GM20431 (cell line): ENCODE data around the gene TIGD1.

Source experiments
- in situ Hi-C: fragments of 300-500 bp; cut with MseI, MboI; formaldehyde crosslinking; loops from one replicate; pipeline ENCODE4 v1.15.0; 2020; ENCODE audit warnings: low sequenced_read_pairs; ENCODE audit not compliant: unreplicated experiment

The TIGD1 gene

DNA sequence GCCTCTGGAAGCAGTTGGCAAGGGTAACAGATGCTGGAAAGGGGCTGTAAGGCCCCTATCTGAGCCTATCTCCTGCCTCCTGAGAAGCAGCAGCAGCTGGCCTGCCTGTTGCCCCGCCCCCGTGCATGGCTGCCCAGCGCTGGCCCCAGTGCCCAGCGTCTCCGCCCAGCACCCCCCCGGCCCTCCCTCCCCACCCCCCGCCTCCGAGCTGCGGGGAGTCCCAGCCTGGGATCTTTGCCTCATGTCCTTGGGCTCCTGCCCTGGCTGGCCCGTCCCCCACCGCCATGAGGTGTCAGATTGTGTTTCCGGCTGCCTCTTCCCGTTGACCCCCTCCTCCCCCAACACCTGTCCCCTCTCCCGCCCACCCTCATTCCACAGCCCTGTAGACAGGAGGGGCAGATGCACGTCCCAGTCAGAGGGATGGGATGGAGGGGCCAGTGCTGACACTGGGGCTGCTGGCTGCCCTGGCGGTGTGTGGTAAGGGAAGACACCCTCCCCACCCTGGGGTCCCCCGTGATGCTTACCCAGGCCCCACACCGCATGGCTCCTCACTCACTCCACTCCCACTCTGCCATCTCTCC, 24.5 kb downstream of the TIGD1 start, which contains the start of gene CHRND:
CHRND (plus strand) TSS at position 370 of the 581 bp plus-strand sequence; CDS start at position 426, 56 bp downstream.
- in situ Hi-C loops = no loop called here

GRCh38 chr2:232525199-232525598, 25.2 kb downstream of the TIGD1 start:
- in situ Hi-C loops = no loop called here

DNA sequence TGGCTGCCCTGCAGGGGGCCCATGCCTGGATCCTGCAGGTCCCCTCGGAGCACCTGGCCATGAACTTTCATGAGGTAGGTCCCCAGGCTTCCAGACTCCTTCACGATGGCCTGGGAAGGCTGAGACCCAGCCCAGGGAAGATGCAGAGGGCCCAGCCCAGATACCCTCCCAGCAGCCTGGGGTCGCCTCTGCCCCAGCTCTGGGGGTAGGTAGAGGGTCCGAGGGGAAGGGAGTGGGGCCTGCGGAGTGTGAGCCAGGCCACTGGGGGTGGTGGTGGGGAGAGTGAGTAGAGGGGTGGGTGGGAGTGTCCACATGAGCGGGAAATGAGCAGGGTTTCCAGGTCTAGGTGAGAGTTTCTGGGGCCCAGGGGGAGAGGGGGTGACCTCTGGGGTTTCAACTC, 25.6 kb downstream of the TIGD1 start:
- in situ Hi-C loops = no loop called here

GRCh38 chr2:232523682-232524597, 26.4 kb downstream of the TIGD1 start:
- in situ Hi-C loops = no loop called here

DNA sequence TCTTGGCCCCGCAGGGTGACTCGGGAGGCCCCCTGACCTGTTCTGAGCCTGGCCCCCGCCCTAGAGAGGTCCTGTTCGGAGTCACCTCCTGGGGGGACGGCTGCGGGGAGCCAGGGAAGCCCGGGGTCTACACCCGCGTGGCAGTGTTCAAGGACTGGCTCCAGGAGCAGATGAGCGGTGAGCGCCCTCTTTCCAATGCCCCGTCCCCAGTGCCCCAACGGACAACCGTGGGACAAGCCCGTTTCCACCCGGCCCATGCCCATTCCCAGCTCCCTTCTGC, 27.0 kb downstream of the TIGD1 start:
- in situ Hi-C loops = no loop called here

DNA sequence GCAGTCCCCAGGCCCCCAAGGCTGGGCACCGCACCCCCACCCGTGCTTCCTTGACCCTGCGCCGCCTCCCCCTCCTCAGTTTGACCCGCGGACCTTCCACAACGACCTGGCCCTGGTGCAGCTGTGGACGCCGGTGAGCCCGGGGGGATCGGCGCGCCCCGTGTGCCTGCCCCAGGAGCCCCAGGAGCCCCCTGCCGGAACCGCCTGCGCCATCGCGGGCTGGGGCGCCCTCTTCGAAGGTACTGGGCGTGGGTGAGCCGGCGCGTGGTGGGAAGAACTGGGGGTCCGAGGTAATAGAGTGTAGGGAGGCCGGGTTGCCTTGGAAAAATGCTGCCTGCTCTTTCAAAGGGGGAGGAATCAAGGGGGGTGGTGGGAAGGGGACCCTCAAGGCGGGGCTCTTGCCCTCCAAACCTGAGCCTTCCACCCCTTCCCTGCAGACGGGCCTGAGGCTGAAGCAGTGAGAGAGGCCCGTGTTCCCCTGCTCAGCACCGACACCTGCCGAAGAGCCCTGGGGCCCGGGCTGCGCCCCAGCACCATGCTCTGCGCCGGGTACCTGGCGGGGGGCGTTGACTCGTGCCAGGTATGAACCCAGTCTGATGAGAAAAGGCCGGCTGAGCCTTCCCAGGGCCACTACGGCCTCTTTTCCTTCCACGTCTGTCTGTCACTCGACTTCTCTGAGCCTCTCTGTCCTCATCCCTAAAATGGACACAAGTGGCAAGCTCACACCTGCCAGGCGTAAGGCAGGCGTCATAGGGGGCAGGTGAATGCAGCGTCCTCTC, 27.5 kb downstream of the TIGD1 start:
- in situ Hi-C loops = no loop called here

DNA sequence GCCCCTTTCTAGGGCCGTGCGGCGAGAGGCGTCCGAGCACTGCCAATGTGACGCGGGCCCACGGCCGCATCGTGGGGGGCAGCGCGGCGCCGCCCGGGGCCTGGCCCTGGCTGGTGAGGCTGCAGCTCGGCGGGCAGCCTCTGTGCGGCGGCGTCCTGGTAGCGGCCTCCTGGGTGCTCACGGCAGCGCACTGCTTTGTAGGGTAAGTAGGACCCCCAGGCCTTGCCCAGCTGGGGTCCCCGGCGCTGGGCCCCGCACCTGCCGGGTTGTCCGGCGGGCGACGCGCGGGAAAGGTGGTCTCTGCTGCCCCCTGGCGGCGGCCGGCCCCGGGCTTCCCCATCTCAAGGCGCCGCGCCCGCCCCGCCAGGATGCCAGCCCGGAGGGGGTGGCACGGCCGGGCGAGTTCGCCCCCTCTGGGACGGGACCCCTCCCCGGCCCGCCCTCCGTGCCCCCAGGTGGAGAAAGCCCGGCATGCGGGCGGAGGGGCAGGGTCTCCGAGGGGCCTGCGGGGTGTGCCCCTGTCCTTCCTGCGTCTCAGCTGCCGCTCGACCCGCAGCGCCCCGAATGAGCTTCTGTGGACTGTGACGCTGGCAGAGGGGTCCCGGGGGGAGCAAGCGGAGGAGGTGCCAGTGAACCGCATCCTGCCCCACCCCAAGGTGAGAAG, 28.3 kb downstream of the TIGD1 start:
- in situ Hi-C loops = no loop called here

DNA sequence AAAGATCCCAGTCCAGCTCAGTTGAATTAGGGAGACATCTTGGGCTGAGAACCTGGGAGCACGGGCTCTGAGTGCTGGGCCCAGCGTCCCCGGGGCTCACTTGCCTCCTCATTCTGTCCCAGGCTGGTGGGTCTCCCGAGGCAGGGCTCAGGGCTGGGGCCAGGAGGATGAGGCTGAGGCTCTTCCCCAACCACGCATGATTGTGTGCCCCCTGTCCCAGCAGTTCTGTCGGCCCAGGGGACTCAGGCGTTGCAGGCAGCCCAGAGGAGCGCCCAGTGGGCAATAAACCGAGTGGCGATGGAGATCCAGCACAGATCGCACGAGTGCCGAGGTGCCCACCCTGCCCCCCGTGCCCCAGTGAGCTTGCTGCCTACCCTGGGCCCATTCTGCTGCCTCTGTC, 29.3 kb downstream of the TIGD1 start:
- in situ Hi-C loops = no loop called here

- in situ Hi-C loops = no loop called here
Observed at GRCh38 chr2:232520489-232520888, 29.9 kb downstream of the TIGD1 start.

DNA sequence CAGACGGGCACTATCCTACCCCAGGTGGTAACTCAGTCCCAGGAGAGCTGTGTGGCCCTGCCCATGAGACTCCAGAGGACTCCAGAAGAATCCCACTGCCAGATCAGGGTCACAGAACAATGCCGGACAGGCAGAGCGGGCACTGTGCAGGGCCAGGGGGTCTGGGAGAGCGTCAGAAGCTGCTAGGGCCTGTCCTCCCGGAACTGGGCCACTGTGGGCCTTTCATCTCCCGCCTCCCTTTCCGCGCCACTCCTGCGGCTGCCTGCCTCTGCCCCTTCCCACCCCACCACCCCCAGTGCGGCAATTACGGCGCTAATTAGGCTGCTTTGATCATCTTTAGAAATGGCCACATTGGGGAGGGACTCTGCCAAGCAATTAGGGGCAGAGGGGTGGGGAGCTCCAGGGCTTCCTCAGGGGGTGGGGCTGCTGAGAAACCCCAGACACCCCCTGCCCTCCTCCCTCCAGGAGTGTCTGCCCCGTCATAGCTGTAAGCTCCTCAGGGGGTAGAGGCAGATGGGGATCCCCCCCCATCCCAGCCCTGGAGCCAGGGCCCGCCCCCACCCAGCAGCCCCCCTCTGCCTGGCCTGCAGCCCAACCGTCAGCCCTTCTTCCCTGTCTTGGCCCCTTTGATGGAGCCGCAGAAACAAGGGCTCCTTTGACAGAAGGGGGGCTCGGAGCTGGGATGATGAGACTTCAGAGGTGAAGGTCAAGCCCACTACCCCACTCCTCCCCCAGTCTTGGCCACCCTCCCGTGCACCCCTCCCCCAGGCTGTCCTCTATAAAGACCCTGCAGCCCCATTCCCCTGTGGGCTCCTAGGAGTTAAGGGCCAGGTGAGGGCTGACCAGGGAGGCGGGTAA, 30.5 kb downstream of the TIGD1 start, which contains the start of gene PRSS56:
PRSS56 (plus strand) TSS at position 808 of the 858 bp plus-strand sequence. CDS start 211 bp downstream, outside the sequence.
- in situ Hi-C loops = no loop called here

DNA sequence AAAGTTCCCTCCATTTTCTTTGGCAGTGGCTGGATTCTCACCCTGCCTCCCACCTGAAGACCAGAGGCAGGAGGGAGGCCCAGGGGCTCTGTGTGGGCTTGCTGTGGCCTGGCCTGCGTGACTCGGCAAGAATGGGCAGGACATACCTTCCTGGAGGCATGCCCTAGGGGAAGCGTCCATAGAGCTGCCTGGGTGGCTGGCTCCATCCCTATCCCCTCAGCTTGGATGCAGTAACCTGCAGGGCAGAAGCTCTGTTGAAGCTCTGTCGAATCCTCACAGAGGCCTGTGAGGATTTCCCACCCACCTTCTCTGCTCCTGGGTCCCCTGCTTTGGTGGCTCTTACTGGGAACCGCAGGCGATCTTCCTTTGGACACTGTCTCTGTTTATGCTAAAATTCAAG, 31.5 kb downstream of the TIGD1 start:
- in situ Hi-C loops = no loop called here

DNA sequence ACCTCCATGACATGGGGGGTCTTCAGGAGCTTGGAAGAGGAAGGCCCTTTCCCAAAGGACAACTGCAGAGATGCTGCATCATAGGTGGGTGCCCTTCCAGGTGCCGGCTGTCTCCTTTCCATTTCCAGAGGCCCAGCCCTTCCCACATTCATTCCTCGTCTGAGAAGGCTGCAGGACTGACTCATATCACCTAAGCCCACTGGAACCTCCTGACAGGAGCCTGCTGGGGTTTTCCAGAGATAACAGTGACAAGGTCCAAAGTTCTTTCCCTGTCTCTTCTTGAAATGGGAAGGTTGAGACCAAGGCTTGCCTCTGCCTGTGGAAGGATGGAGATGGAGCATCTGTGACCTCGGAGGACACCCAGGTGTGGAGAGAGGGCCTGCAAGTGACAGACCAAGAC, 33.8 kb downstream of the TIGD1 start:
- in situ Hi-C loops = no loop called here

DNA sequence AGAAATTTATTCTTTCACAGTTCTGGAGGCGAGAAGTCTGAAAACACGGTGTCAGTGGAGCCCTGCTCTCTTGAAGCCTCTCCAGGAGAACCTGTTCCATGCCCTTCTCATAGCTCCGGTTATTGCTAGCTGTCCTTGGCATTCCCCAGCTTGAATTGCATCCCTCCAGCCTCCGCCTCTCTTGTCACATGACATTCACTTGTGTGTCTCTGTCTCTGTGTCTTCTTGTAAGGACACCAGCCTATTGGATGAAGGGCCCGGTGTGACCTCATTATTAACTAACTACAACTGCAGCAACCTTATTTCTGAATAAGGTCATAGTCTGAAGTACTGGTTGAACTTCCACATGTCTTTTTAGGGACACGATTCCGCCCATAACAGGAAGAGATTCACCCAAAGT, 34.7 kb downstream of the TIGD1 start:
- in situ Hi-C loops = no loop called here

- in situ Hi-C loops = no loop called here
Observed at GRCh38 chr2:232513353-232513752, 37.0 kb downstream of the TIGD1 start.

DNA sequence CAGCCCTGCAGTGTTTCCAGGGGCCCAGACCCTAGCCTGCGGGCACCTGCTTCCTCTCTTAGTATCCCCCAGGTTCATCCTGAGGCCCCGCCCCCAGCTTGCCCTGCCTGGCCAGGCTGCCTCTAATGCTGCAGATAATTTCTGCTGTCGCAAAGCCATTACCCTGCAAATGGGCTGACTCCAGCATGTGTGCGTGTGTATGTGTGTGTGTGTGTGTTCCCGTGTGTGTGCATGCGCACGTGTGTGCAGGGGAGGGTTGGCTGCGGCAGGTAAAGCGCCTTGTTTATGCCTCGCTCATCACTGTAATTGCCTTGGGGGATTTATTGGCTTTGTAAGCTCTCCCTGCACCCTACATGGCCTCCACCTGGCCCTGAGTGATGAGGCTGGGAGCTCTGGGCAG, 37.8 kb downstream of the TIGD1 start:
- in situ Hi-C loops = no loop called here

DNA sequence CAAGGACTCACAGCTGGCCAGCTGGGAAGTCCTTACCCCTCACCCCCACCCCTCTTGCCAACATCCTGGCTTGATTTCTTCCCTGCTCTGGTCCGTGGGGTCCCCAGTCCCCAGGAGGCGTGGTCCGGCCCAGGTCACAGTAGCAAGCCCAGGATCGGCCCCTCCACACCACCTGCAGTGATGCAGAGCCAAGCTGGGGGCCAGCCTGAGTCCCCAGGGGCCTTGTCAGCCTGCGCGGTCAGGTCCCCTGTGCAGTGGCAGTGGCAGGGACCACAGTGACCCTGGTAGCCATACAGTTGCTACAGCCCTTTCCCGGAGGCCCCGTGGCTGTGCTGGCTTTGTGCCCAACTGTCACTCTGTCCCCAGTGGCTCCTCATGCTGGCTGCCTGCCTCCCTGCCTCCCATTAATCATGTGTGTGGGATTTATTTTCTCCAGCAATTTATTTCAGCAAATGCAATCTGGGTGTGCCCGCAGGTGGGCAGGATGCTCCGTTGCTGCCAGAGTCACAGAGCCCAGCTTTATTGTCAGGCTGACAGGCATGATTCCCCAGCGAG, 38.9 kb downstream of the TIGD1 start:
- in situ Hi-C loops = no loop called here

GRCh38 chr2:232508251-232508650, 42.1 kb downstream of the TIGD1 start:
- in situ Hi-C loops = no loop called here

GRCh38 chr2:232506709-232507108, 43.6 kb downstream of the TIGD1 start:
- in situ Hi-C loops = no loop called here

GRCh38 chr2:232505856-232506255, 44.5 kb downstream of the TIGD1 start:
- in situ Hi-C loops = no loop called here
